ENCODE data around the gene DLG2.

Gene DLG2

DNA sequence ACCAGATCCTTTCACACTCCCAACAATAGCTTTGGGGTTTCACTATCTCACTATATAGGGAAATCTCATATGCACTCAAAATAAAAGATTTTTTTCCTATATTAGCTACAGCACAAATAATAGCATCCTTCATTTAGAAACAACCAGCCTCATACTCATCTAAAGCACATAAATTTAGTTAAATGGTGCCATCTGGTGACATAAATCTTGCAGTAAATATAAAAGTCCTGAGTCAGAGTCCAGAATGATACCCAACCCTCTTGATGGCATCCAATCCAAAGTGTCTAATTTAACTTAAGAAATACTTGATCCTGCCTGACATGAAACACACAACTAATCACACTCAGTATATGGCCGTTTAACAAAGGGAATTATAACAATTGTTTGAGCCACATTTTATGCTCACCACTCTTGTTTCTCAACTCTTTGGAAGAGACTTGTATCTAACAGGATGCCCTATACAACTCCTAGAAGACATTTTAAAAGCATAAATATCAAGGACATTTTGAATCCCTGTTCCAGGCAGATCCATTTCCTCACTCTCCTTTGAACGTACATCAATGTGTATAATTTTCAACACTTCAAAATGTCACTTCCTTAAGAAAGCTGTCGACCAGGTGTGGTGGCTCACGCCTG, 36.2 kb downstream of the DLG2 start:
- TF ChIP-seq TAF1 (IDR thresholded peaks at IDR 0.05; ENCODE audit: borderline replicate concordance, insufficient read depth, low read length) = no peak
- TF ChIP-seq, protein P1, sequence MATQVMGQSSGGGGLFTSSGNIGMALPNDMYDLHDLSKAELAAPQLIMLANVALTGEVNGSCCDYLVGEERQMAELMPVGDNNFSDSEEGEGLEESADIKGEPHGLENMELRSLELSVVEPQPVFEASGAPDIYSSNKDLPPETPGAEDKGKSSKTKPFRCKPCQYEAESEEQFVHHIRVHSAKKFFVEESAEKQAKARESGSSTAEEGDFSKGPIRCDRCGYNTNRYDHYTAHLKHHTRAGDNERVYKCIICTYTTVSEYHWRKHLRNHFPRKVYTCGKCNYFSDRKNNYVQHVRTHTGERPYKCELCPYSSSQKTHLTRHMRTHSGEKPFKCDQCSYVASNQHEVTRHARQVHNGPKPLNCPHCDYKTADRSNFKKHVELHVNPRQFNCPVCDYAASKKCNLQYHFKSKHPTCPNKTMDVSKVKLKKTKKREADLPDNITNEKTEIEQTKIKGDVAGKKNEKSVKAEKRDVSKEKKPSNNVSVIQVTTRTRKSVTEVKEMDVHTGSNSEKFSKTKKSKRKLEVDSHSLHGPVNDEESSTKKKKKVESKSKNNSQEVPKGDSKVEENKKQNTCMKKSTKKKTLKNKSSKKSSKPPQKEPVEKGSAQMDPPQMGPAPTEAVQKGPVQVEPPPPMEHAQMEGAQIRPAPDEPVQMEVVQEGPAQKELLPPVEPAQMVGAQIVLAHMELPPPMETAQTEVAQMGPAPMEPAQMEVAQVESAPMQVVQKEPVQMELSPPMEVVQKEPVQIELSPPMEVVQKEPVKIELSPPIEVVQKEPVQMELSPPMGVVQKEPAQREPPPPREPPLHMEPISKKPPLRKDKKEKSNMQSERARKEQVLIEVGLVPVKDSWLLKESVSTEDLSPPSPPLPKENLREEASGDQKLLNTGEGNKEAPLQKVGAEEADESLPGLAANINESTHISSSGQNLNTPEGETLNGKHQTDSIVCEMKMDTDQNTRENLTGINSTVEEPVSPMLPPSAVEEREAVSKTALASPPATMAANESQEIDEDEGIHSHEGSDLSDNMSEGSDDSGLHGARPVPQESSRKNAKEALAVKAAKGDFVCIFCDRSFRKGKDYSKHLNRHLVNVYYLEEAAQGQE (IDR thresholded peaks at IDR 0.05; ENCODE audit: insufficient read depth in 1 of 2, low read depth in 2 of 2, low read length in 2 of 2) = no peak
- TF ChIP-seq SIN3A (IDR thresholded peaks at IDR 0.05; ENCODE audit: borderline replicate concordance, insufficient read depth, low read length) = no peak
- no peak for TF ChIP-seq POLR2AphosphoS5 (IDR thresholded peaks at IDR 0.05; ENCODE audit: low read depth, low read length)
- no peak for TF ChIP-seq FOXP2 (optimal IDR thresholded peaks at IDR 0.05; ENCODE audit: borderline replicate concordance, extremely low read depth, extremely low read length, insufficient read depth)

DNA sequence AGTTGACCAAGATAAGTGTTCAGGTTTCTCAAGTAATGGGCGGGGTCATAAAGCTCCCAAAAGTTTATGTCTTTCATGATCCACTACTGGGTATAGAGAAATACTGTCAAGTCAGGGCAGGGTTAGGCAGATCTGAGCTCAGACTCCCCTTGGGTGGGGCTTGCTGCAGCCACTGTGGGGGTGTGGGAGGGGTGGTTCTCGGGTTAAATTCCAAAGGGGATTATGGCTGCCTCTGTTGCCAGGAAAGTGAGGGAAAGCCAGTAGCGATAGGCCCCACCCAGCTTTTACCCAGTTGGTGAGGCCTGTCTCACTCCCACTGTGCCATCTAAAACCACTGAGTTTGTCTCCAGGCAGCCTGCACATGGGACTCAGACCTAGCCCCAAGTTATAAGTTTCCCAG, 37.8 kb downstream of the DLG2 start:
- no peak for TF ChIP-seq TAF1 (IDR thresholded peaks at IDR 0.05; ENCODE audit: borderline replicate concordance, insufficient read depth, low read length)

DNA sequence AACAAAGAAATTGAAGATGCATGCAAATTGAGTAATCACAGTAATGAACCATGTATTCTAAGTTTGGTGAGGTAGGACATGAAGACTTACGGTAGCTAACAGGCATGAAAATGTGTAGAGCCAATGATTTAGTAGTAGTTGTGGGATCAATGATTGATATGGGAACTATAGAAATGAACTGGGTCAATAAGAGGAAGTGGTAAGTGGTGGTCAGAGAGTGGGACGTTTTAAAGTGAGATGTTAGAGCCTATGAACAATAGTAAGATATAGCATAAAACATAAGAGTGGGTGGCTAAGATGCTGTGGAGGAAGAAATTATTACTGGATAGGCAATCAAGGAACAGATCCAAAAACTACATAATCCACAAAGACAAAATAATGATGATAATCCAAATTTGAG, 45.0 kb downstream of the DLG2 start:
- TF ChIP-seq POLR2AphosphoS5 (IDR thresholded peaks at IDR 0.05; ENCODE audit: low read depth, low read length) = no peak
- TF ChIP-seq, protein P1 (IDR thresholded peaks at IDR 0.05; ENCODE audit: insufficient read depth in 1 of 2, low read depth in 2 of 2, low read length in 2 of 2) = no peak
- no peak for TF ChIP-seq SIN3A (IDR thresholded peaks at IDR 0.05; ENCODE audit: borderline replicate concordance, insufficient read depth, low read length)
- no peak for TF ChIP-seq TAF1 (IDR thresholded peaks at IDR 0.05; ENCODE audit: borderline replicate concordance, insufficient read depth, low read length)
- TF ChIP-seq FOXP2 (optimal IDR thresholded peaks at IDR 0.05; ENCODE audit: borderline replicate concordance, extremely low read depth, extremely low read length, insufficient read depth) = no peak

DNA sequence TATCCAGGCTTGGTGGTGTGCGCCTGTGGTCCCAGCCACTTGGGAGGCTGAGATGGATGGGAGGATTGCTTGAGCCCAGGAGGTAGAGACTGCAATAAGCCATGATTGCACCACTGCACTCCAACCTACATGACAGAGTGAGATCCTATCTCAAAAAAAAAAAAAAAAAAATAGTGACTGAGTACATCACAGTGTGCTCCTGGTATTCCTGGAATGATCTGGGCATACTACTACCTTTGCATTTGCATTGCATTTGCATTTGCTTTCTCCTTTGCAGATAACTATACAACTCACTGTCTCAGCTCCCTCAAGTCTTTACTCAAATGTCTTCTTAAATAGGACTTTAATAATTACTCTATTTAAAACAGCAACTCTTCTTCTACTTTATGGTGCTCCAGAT, 51.8 kb downstream of the DLG2 start:
- TF ChIP-seq POLR2AphosphoS5 (IDR thresholded peaks at IDR 0.05; ENCODE audit: low read depth, low read length) = no peak
- TF ChIP-seq TAF1 (IDR thresholded peaks at IDR 0.05; ENCODE audit: borderline replicate concordance, insufficient read depth, low read length) = no peak
- TF ChIP-seq FOXP2 (optimal IDR thresholded peaks at IDR 0.05; ENCODE audit: borderline replicate concordance, extremely low read depth, extremely low read length, insufficient read depth) = no peak
- no peak for TF ChIP-seq SIN3A (IDR thresholded peaks at IDR 0.05; ENCODE audit: borderline replicate concordance, insufficient read depth, low read length)
- TF ChIP-seq, protein P1 (IDR thresholded peaks at IDR 0.05; ENCODE audit: insufficient read depth in 1 of 2, low read depth in 2 of 2, low read length in 2 of 2) = no peak

DNA sequence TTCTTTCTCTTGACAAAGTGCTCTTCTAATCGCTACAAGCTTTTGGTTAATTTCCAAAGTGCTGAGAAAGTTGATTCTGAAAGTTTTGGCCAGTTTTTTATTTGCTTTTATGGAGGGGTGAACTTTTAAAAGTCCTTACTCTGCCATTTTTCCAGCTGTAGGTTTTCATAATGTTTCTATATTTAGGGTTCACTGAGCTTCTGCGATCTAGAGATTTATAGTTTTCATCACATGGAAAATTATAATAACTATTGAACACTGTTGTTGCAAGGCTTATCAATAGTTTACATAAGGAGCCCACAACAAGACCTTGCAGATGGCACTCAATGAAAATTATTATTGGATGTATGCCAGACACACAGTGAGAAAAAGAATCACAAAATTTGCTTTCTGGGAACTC, 55.1 kb downstream of the DLG2 start:
- no peak for TF ChIP-seq POLR2AphosphoS5 (IDR thresholded peaks at IDR 0.05; ENCODE audit: low read depth, low read length)
- no peak for TF ChIP-seq SIN3A (IDR thresholded peaks at IDR 0.05; ENCODE audit: borderline replicate concordance, insufficient read depth, low read length)
- TF ChIP-seq, protein P1 (IDR thresholded peaks at IDR 0.05; ENCODE audit: insufficient read depth in 1 of 2, low read depth in 2 of 2, low read length in 2 of 2) = no peak
- TF ChIP-seq TAF1 (IDR thresholded peaks at IDR 0.05; ENCODE audit: borderline replicate concordance, insufficient read depth, low read length) = no peak
- TF ChIP-seq FOXP2 (optimal IDR thresholded peaks at IDR 0.05; ENCODE audit: borderline replicate concordance, extremely low read depth, extremely low read length, insufficient read depth) = no peak
